ENCODE measurements around the gene ZFP91. TPM values are rescaled to one million over a fixed set of nuclear protein-coding genes. Genes with fewer than 3 reads are reported as not detected.

Gene ZFP91
- total and polyA plus RNA-seq, 2 experiments from 2014 or later = 12.3 to 22.6 TPM

DNA sequence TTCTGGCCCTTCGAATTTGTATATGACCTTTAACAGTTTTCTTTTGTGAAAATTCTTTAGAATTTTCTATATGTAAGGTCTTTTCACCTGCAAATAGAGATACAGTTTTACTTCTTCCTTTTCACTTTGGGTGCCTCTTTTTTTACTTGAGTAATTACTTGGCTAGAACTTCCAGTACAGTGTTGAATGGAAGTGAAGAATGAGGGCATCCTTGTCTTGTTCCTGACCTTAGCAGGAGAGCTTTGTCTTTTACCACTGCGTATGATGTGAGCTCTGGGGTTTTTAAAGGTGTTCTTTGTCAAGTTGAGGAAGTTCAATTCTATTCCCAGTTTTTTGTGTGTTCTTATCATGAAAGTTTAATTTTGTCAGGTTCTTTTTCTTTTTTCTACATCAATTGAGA lies 21.6 kb downstream of the ZFP91 start:
- Histone ChIP-seq H3K27me3 (no peaks in the 10 kb centered on the region), H3K9me3 (ENCODE audit: low read depth) (no peaks in the 10 kb centered on the region), H3K36me3 (no peaks in the 10 kb centered on the region), H3K4me1 (ENCODE audit: low read depth) (peaks cover 16% of the 10 kb centered on the region), H3K27ac (no peak overlapping the region), H3K4me3 (no peak overlapping the region)
- TF ChIP-seq, protein P1, sequence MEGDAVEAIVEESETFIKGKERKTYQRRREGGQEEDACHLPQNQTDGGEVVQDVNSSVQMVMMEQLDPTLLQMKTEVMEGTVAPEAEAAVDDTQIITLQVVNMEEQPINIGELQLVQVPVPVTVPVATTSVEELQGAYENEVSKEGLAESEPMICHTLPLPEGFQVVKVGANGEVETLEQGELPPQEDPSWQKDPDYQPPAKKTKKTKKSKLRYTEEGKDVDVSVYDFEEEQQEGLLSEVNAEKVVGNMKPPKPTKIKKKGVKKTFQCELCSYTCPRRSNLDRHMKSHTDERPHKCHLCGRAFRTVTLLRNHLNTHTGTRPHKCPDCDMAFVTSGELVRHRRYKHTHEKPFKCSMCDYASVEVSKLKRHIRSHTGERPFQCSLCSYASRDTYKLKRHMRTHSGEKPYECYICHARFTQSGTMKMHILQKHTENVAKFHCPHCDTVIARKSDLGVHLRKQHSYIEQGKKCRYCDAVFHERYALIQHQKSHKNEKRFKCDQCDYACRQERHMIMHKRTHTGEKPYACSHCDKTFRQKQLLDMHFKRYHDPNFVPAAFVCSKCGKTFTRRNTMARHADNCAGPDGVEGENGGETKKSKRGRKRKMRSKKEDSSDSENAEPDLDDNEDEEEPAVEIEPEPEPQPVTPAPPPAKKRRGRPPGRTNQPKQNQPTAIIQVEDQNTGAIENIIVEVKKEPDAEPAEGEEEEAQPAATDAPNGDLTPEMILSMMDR (IDR thresholded peaks at IDR 0.05; ENCODE audit: low read depth, low read length) = no peak
- no peak for DNase-seq (ENCODE audit: low read depth in 1 of 2, low spot score in 1 of 2)

GRCh38 chr11:58606930-58607714 lies 28.3 kb downstream of the ZFP91 start:
- DNase-seq (ENCODE audit: low read depth in 1 of 2, low spot score in 1 of 2) = no peak
- no peaks in the 10 kb centered on the region for H3K27me3 ChIP-seq
- no peak overlapping the region for H3K4me3 ChIP-seq
- peaks cover 24% of the 10 kb centered on the region for H3K36me3 ChIP-seq
- no peaks in the 10 kb centered on the region for H3K9me3 ChIP-seq (ENCODE audit: low read depth)
- TF ChIP-seq, protein P1 (IDR thresholded peaks at IDR 0.05; ENCODE audit: low read depth, low read length) = no peak
- no peak overlapping the region for H3K27ac ChIP-seq
- H3K4me1 ChIP-seq (ENCODE audit: low read depth) = peaks cover 3% of the 10 kb centered on the region

DNA sequence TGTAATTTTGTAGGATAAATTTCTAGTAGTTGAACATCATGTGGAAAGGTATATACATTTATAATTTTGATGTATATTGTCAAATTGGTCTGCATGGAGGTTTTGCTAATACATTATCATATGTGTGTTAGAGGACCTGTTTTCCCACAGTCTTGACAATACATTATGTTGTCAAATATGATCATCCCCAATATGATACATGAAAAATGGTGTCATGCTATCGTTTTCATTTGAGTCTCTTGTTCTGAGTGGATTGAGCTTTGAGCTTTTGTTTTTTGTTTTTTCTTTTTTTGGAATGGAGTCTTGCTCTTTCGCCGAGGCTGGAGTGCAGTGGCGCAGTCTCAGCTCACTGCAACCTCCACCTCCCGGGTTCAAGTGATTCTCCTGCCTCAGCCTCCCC lies 29.5 kb downstream of the ZFP91 start:
- TF ChIP-seq, protein P1 (IDR thresholded peaks at IDR 0.05; ENCODE audit: low read depth, low read length) = no peak
- Histone ChIP-seq H3K36me3 (peaks cover 36% of the 10 kb centered on the region), H3K4me1 (ENCODE audit: low read depth) (peaks cover 3% of the 10 kb centered on the region), H3K27ac (no peak overlapping the region), H3K4me3 (no peak overlapping the region), H3K9me3 (ENCODE audit: low read depth) (no peaks in the 10 kb centered on the region), H3K27me3 (no peaks in the 10 kb centered on the region)
- DNase-seq (ENCODE audit: low read depth in 1 of 2, low spot score in 1 of 2) = no peak

DNA sequence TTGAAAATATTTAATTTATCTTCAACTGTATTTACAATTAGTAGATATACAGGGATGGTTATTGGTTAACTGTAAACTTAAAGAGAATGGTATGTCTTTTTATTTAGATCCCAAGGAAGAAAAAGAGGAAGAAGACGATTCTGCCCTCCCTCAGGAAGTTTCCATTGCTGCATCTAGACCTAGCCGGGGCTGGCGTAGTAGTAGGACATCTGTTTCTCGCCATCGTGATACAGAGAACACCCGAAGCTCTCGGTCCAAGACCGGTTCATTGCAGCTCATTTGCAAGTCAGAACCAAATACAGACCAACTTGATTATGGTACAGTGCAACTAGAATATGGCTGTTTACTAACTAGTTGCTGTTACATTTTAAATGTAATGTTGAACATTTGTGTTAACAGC lies 30.9 kb downstream of the ZFP91 start:
- H3K4me3 ChIP-seq = no peak overlapping the region
- no peaks in the 10 kb centered on the region for H3K9me3 ChIP-seq (ENCODE audit: low read depth)
- TF ChIP-seq, protein P1 (IDR thresholded peaks at IDR 0.05; ENCODE audit: low read depth, low read length) = no peak
- H3K4me1 ChIP-seq (ENCODE audit: low read depth) = peaks cover 3% of the 10 kb centered on the region
- DNase-seq (ENCODE audit: low read depth in 1 of 2, low spot score in 1 of 2) = no peak
- no peak overlapping the region for H3K27ac ChIP-seq
- H3K27me3 ChIP-seq = no peaks in the 10 kb centered on the region
- H3K36me3 ChIP-seq = peaks cover 50% of the 10 kb centered on the region

- peaks cover 83% of the 10 kb centered on the region for H3K36me3 ChIP-seq
- H3K4me1 ChIP-seq (ENCODE audit: low read depth) = no peaks in the 10 kb centered on the region
- no peak overlapping the region for H3K4me3 ChIP-seq
- no peaks in the 10 kb centered on the region for H3K9me3 ChIP-seq (ENCODE audit: low read depth)
- H3K27me3 ChIP-seq = no peaks in the 10 kb centered on the region
- H3K27ac ChIP-seq = no peak overlapping the region
- no peak for DNase-seq (ENCODE audit: low read depth in 1 of 2, low spot score in 1 of 2)
- TF ChIP-seq, protein P1 (IDR thresholded peaks at IDR 0.05; ENCODE audit: low read depth, low read length) = no peak
Observed at GRCh38 chr11:58613228-58613627, 34.4 kb downstream of the ZFP91 start.
